Loucy (cell line): Measurements from ENCODE around the gene UBAP1.

ENCODE experiments used
- H2AFZ ChIP-seq: fragments of 200-600 bp; sonication (generic); 2 replicates; pipeline ENCODE4 v1.6.0; 2016; ENCODE audit warnings: antibody characterized with exemption, mild to moderate bottlenecking, low read length, moderate library complexity
- H3F3A ChIP-seq: fragments of 200-600 bp; 2 replicates; pipeline ENCODE4 v1.6.0; 2016; ENCODE audit warnings: antibody characterized with exemption, low read depth, mild to moderate bottlenecking
- H3K27me3 ChIP-seq: fragments of 200-600 bp; sonication (generic); 2 replicates; pipeline ENCODE4 v1.6.1; 2014; ENCODE audit warnings: low read length, mild to moderate bottlenecking; ENCODE audit not compliant: insufficient read depth, poor library complexity, severe bottlenecking
- H3K36me3 ChIP-seq: fragments of 200-600 bp; sonication (generic); 2 replicates; pipeline ENCODE4 v1.6.1; 2016; ENCODE audit warnings: low read length; ENCODE audit not compliant: insufficient read depth
- H3K4me1 ChIP-seq: fragments of 200-600 bp; sonication (generic); 2 replicates; pipeline ENCODE4 v1.5.1; 2014; ENCODE audit warnings: low read length, mild to moderate bottlenecking; ENCODE audit not compliant: insufficient read depth, poor library complexity, severe bottlenecking
- H3K4me2 ChIP-seq: fragments of 200-600 bp; sonication (generic); 2 replicates; pipeline ENCODE4 v1.6.0; 2014; ENCODE audit warnings: antibody characterized with exemption, low read length, low read depth, mild to moderate bottlenecking; ENCODE audit not compliant: poor library complexity, severe bottlenecking
- H3K4me3 ChIP-seq: fragments of 200-600 bp; sonication (generic); 2 replicates; pipeline ENCODE4 v1.5.1; 2014; ENCODE audit warnings: low read length, mild to moderate bottlenecking, mixed read lengths; ENCODE audit not compliant: poor library complexity, severe bottlenecking
- H3K79me2 ChIP-seq: fragments of 200-600 bp; sonication (generic); 2 replicates; pipeline ENCODE4 v1.6.1; 2014; ENCODE audit warnings: low read length; ENCODE audit not compliant: insufficient read depth
- H3K9ac ChIP-seq: fragments of 200-600 bp; sonication (generic); 2 replicates; pipeline ENCODE4 v1.6.0; 2014; ENCODE audit warnings: mild to moderate bottlenecking, low read depth, low read length, moderate library complexity; ENCODE audit not compliant: poor library complexity, severe bottlenecking
- H3K9me2 ChIP-seq: fragments of 200-600 bp; sonication (generic); replicated peaks from 2 replicates; pipeline ENCODE4 v1.6.1; 2016; ENCODE audit warnings: low read depth, low read length, mixed read lengths
- H3K9me3 ChIP-seq: fragments of 200-600 bp; sonication (generic); 2 replicates; pipeline ENCODE4 v1.6.1; 2014; ENCODE audit warnings: mild to moderate bottlenecking, antibody characterized with exemption, low read length, low read depth; ENCODE audit not compliant: insufficient read depth
- H4K20me1 ChIP-seq: fragments of 200-600 bp; sonication (generic); 2 replicates; pipeline ENCODE4 v1.6.0; 2014; ENCODE audit warnings: antibody characterized with exemption, low read length, mild to moderate bottlenecking; ENCODE audit not compliant: insufficient read depth, poor library complexity, severe bottlenecking
- EZH2phosphoT487 ChIP-seq: fragments of 200-600 bp; IDR thresholded peaks from 2 replicates; pipeline ENCODE4 v1.6.1; 2018; ENCODE audit warnings: antibody characterized with exemption, mild to moderate bottlenecking, moderate library complexity, borderline replicate concordance
- TF ChIP-seq, protein P1 (sequence below): fragments of 200-600 bp; sonication (generic); conservative IDR thresholded peaks from 2 replicates; pipeline ENCODE4 v1.5.1; 2014; ENCODE audit warnings: mild to moderate bottlenecking, antibody characterized with exemption, low read length

The UBAP1 gene

GRCh38 chr9:34259315-34259714 is 80.5 kb downstream of the UBAP1 start:
- Histone ChIP-seq H3K9ac (no peak overlapping the region), H4K20me1 (no peaks in the 10 kb centered on the region), H3K27me3 (no peaks in the 10 kb centered on the region), H3K4me2 (no peak overlapping the region), H3K9me2 (no peaks in the 10 kb centered on the region), H2AFZ (no peak overlapping the region), H3K36me3 (peaks cover 44% of the 10 kb centered on the region; the same call in 1 of the 2 replicates), H3K79me2 (no peaks in the 10 kb centered on the region), H3K4me1 (no peaks in the 10 kb centered on the region), H3F3A (no peaks in the 10 kb centered on the region), H3K9me3 (no peaks in the 10 kb centered on the region), H3K4me3 (no peak overlapping the region)
- TF ChIP-seq, protein P1, sequence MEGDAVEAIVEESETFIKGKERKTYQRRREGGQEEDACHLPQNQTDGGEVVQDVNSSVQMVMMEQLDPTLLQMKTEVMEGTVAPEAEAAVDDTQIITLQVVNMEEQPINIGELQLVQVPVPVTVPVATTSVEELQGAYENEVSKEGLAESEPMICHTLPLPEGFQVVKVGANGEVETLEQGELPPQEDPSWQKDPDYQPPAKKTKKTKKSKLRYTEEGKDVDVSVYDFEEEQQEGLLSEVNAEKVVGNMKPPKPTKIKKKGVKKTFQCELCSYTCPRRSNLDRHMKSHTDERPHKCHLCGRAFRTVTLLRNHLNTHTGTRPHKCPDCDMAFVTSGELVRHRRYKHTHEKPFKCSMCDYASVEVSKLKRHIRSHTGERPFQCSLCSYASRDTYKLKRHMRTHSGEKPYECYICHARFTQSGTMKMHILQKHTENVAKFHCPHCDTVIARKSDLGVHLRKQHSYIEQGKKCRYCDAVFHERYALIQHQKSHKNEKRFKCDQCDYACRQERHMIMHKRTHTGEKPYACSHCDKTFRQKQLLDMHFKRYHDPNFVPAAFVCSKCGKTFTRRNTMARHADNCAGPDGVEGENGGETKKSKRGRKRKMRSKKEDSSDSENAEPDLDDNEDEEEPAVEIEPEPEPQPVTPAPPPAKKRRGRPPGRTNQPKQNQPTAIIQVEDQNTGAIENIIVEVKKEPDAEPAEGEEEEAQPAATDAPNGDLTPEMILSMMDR = no peak
- TF ChIP-seq EZH2phosphoT487 = no peak

- Histone ChIP-seq H3F3A (no peaks in the 10 kb centered on the region), H2AFZ (no peak overlapping the region), H3K9me3 (no peaks in the 10 kb centered on the region), H3K4me2 (no peak overlapping the region), H3K36me3 (peaks cover 27% of the 10 kb centered on the region; the same call in 1 of the 2 replicates), H3K4me3 (no peak overlapping the region), H3K79me2 (no peaks in the 10 kb centered on the region), H3K27me3 (no peaks in the 10 kb centered on the region), H4K20me1 (no peaks in the 10 kb centered on the region), H3K9ac (no peak overlapping the region), H3K9me2 (no peaks in the 10 kb centered on the region), H3K4me1 (peaks cover 4% of the 10 kb centered on the region)
- TF ChIP-seq EZH2phosphoT487 = no peak
- TF ChIP-seq, protein P1 = no peak
Measured at GRCh38 chr9:34262971-34263370, 84.1 kb downstream of the UBAP1 start.

DNA sequence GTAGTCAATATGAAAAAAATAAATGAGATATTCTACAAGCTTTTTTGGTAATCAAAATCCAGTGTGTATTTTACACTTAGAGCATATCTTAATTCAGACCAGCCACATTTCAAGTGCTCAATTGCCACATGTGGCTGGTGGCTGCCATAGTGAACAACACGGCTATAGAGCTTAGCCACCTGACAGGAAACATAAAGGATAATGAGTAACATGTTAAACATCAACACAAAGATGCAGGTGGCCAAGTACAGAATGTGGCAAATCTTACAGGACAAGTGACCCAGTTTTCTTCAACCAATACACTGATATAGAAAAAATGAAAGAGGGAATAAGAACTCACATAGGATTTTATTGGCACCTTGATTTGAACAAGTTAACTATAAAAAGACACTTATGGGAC is 88.8 kb downstream of the UBAP1 start:
- H3K4me3 ChIP-seq = no peak overlapping the region
- H3K9me2 ChIP-seq = no peaks in the 10 kb centered on the region
- H3K79me2 ChIP-seq = no peaks in the 10 kb centered on the region
- no peak overlapping the region for H2AFZ ChIP-seq
- no peaks in the 10 kb centered on the region for H3K27me3 ChIP-seq
- no peaks in the 10 kb centered on the region for H3F3A ChIP-seq
- peaks cover 4% of the 10 kb centered on the region for H3K4me1 ChIP-seq
- no peak overlapping the region for H3K4me2 ChIP-seq
- H3K9ac ChIP-seq = no peak overlapping the region
- no peaks in the 10 kb centered on the region for H3K9me3 ChIP-seq
- H4K20me1 ChIP-seq = no peaks in the 10 kb centered on the region
- no peak for TF ChIP-seq EZH2phosphoT487
- TF ChIP-seq, protein P1 = no peak
- peaks cover 10% of the 10 kb centered on the region; the same call in 1 of the 2 replicates for H3K36me3 ChIP-seq
